Femur (tissue), 1 donor: ENCODE measurements around the gene HNF1B.

Experiments used
- DNase-seq: peaks from one replicate; pipeline ENCODE4 v3.0.0-alpha.2; 2017

The HNF1B gene

GRCh38 chr17:37759014-37759637, 14.3 kb upstream of the HNF1B start:
- no peak for DNase-seq

- no peak for DNase-seq
Observed at GRCh38 chr17:37756051-37756450, 11.2 kb upstream of the HNF1B start.

- DNase-seq = no peak
Observed at GRCh38 chr17:37755455-37755854, 10.6 kb upstream of the HNF1B start.

- DNase-seq = no peak
Observed at GRCh38 chr17:37754363-37754762, 9.5 kb upstream of the HNF1B start.

GRCh38 chr17:37752482-37752881, 7.6 kb upstream of the HNF1B start:
- DNase-seq = no peak

GRCh38 chr17:37750768-37751475, 6.1 kb upstream of the HNF1B start:
- DNase-seq = no peak

- DNase-seq = no peak
Observed at GRCh38 chr17:37750292-37750691, 5.4 kb upstream of the HNF1B start.

- DNase-seq = no peak
Observed at GRCh38 chr17:37747222-37747621, 2.4 kb upstream of the HNF1B start.

- DNase-seq = no peak
Observed at GRCh38 chr17:37746617-37747016, 1.8 kb upstream of the HNF1B start.

GRCh38 chr17:37745801-37746426, 1.1 kb upstream of the HNF1B start:
- no peak for DNase-seq

- no peak for DNase-seq
Observed at GRCh38 chr17:37744633-37744927, 279 bp downstream of the HNF1B start.

GRCh38 chr17:37743875-37744632, 805 bp downstream of the HNF1B start:
- DNase-seq = no peak

GRCh38 chr17:37743612-37743874, 1.3 kb downstream of the HNF1B start:
- DNase-seq = no peak

- no peak for DNase-seq
Observed at GRCh38 chr17:37742762-37743611, 1.9 kb downstream of the HNF1B start.

GRCh38 chr17:37742116-37742761, 2.6 kb downstream of the HNF1B start:
- DNase-seq = no peak

GRCh38 chr17:37741341-37742115, 3.3 kb downstream of the HNF1B start:
- DNase-seq = no peak

- DNase-seq = no peak
Observed at GRCh38 chr17:37740915-37741314, 3.9 kb downstream of the HNF1B start.

- no peak for DNase-seq
Observed at GRCh38 chr17:37737971-37738370, 6.9 kb downstream of the HNF1B start.

- DNase-seq = no peak
Observed at GRCh38 chr17:37737081-37737480, 7.8 kb downstream of the HNF1B start.

- DNase-seq = no peak
Observed at GRCh38 chr17:37736428-37736827, 8.4 kb downstream of the HNF1B start.

- no peak for DNase-seq
Observed at GRCh38 chr17:37735165-37735564, 9.7 kb downstream of the HNF1B start.

GRCh38 chr17:37732316-37732715, 12.5 kb downstream of the HNF1B start:
- no peak for DNase-seq
